Smooth muscle cell (in vitro differentiated cells): ENCODE data around the gene DMAC2. TPM values are rescaled to one million over a fixed set of nuclear protein-coding genes. Genes with fewer than 3 reads are reported as not detected.

Source experiments
- DNase-seq: peaks from one replicate; lab custom pipeline; 2025; ENCODE audit not compliant: unreplicated experiment; lab: John Stamatoyannopoulos, UW
- H2AFZ ChIP-seq: fragments of 200-600 bp; sonication (generic); 2 replicates; pipeline ENCODE4 v1.6.0; 2016; ENCODE audit warnings: antibody characterized with exemption, low read depth, mild to moderate bottlenecking
- H3F3A ChIP-seq: fragments of 200-600 bp; sonication (generic); 2 replicates; pipeline ENCODE4 v1.6.0; 2017; ENCODE audit warnings: antibody characterized with exemption, low read depth
- H3K27ac ChIP-seq: fragments of 200-600 bp; sonication (generic); 2 replicates; pipeline ENCODE4 v1.5.1; 2016; ENCODE audit warnings: low read depth, mild to moderate bottlenecking
- H3K27me3 ChIP-seq: fragments of 200-600 bp; sonication (generic); 2 replicates; pipeline ENCODE4 v1.6.1; 2016; ENCODE audit warnings: low read depth, mild to moderate bottlenecking
- H3K36me3 ChIP-seq: fragments of 200-600 bp; sonication (generic); 2 replicates; pipeline ENCODE4 v1.5.1; 2016; ENCODE audit warnings: low read depth
- H3K4me1 ChIP-seq: fragments of 200-600 bp; sonication (generic); 2 replicates; pipeline ENCODE4 v1.5.1; 2016; ENCODE audit warnings: low read depth
- H3K4me2 ChIP-seq: fragments of 200-600 bp; sonication (generic); 2 replicates; pipeline ENCODE4 v1.6.0; 2016; ENCODE audit warnings: mild to moderate bottlenecking
- H3K4me3 ChIP-seq: fragments of 200-600 bp; sonication (generic); 2 replicates; pipeline ENCODE4 v1.5.1; 2016; ENCODE audit warnings: mild to moderate bottlenecking
- H3K79me2 ChIP-seq: fragments of 200-600 bp; sonication (generic); 2 replicates; pipeline ENCODE4 v1.6.0; 2016; ENCODE audit warnings: low read depth, mild to moderate bottlenecking
- H3K9ac ChIP-seq: fragments of 200-600 bp; sonication (generic); 2 replicates; pipeline ENCODE4 v1.6.0; 2016; ENCODE audit warnings: low read depth
- H3K9me3 ChIP-seq: fragments of 200-600 bp; sonication (generic); replicated peaks from 2 replicates; pipeline ENCODE4 v1.5.1; 2016; ENCODE audit warnings: low read depth
- H4K20me1 ChIP-seq: fragments of 200-600 bp; sonication (generic); 2 replicates; pipeline ENCODE4 v1.6.0; 2016; ENCODE audit warnings: low read depth
- WGBS: methylation state at CpG from one replicate; pipeline ENCODE4 v1.1.7; 2016; ENCODE audit warnings: low lambda C conversion rate; 5-methylcytosine and 5-hydroxymethylcytosine counted together
- polyA plus RNA-seq: library from polyadenylated mRNA; unstranded; fragments of >200 nt; fragmentation: Nextera tagmentation; extraction: Ambion mirVana; gene quantifications from 2 replicates; pipeline ENCODE4 v1.2.1, GENCODE V29; 2016
- total RNA-seq: library from RNA; depleted of rRNA; stranded (reverse); fragments of >200 nt; gene quantifications from 2 replicates; pipeline ENCODE4 v1.2.3, GENCODE V29; 2014
- TF ChIP-seq, protein P1 (sequence below): fragments of 200-600 bp; sonication (generic); IDR thresholded peaks from 2 replicates; pipeline ENCODE4 v1.5.1; 2017; ENCODE audit warnings: borderline replicate concordance, mild to moderate bottlenecking, antibody characterized with exemption; ENCODE audit not compliant: insufficient read depth, poor library complexity, severe bottlenecking

Gene DMAC2
- total and polyA plus RNA-seq, 2 experiments from 2014 or later: 48.3 to 69.2 TPM

DNA sequence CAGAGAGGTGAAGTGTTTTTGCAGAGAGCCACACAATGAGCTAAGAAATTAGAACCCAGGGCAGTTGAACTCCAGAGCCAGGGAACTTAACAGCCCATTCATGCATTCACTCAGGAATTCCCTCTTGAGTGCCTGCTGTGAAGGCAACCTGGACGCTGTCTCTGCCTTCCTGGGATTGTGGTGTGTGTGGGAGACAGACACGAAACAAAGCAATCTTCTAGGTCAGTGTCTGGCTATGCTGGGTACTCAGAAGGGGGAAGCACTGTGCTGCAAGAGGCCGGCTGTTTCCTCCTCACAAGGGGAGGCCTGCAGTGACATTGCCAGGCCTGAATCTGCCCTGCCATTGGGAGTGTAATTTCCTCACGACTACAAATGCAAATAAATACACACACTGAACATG, 32.4 kb downstream of the DMAC2 start:
- DNase-seq: no peak
- Histone ChIP-seq H3K27me3 (no peaks in the 10 kb centered on the region), H3K4me1 (no peaks in the 10 kb centered on the region), H3K36me3 (no peaks in the 10 kb centered on the region), H3F3A (no peaks in the 10 kb centered on the region), H2AFZ (no peak overlapping the region), H3K4me3 (no peak overlapping the region), H3K4me2 (no peak overlapping the region), H3K9ac (no peak overlapping the region), H3K9me3 (no peaks in the 10 kb centered on the region), H4K20me1 (peaks cover 16% of the 10 kb centered on the region), H3K27ac (peak overlapping the region; percentile 62), H3K79me2 (no peaks in the 10 kb centered on the region)
- 22% methylated on average over 4 of the region's 4 CpGs for WGBS
- TF ChIP-seq, protein P1, sequence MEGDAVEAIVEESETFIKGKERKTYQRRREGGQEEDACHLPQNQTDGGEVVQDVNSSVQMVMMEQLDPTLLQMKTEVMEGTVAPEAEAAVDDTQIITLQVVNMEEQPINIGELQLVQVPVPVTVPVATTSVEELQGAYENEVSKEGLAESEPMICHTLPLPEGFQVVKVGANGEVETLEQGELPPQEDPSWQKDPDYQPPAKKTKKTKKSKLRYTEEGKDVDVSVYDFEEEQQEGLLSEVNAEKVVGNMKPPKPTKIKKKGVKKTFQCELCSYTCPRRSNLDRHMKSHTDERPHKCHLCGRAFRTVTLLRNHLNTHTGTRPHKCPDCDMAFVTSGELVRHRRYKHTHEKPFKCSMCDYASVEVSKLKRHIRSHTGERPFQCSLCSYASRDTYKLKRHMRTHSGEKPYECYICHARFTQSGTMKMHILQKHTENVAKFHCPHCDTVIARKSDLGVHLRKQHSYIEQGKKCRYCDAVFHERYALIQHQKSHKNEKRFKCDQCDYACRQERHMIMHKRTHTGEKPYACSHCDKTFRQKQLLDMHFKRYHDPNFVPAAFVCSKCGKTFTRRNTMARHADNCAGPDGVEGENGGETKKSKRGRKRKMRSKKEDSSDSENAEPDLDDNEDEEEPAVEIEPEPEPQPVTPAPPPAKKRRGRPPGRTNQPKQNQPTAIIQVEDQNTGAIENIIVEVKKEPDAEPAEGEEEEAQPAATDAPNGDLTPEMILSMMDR: no peak

DNA sequence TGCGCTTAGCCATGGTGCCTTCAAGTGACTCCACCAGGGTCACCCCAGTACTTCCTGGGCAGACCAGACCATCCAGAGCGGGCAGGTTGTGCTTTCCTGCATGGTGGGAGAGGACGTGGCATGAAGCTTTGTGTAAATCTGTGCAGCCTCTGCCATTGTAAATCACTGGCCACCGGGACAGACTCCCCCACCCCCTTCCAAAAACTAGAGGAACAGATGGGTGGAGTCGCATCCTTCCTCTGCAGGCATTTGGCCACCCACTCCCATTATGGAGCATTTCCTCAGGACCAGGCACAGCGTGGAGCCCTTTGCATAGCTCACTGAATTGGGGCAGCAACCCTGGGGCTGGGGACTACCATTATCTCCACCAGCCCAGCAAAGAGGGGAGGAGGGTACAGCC, 33.9 kb downstream of the DMAC2 start:
- H2AFZ ChIP-seq: no peak overlapping the region
- WGBS: 91% methylated on average over 6 of the region's 6 CpGs

DNA sequence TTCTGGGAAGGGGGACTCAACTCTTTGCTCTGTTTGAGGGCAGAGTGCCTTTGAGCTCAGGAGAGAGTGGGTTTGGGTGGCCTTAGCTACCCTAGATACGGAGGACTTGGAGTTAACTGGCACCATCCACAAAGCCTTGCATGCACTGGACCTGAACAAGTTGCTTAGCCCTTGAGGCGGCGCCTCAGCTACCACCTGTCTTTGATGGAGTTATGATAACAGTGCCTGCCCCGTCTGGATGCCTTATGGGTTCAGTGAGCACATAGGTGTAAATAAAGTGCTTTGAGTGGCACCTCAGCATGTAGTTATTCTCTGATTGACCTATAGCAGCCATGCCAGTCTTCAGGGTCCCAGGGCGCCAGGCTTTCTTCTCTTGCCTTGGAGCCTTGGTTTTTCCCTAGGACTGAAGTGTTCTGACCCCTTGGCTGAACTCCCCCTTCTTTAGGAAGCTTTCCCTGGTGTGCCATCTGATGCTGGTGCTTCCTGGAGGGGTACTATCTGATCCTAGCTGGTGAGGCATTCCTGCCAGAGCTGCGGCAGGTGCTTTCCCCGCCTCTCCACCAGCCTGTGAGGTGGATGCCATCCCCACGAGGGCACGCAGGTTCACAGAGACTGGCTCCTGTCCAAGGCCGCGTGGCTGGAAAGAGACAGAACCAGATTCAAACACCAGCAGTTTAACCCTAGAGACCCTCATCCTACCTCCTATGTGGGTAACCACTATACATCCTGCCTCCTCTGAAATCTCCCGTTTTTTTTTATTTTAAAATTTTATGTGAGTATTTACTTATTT, 36.3 kb downstream of the DMAC2 start:
- peaks cover 8% of the 10 kb centered on the region for H4K20me1 ChIP-seq
- H3K4me1 ChIP-seq: peaks cover 7% of the 10 kb centered on the region
- DNase-seq: no peak
- H3K4me3 ChIP-seq: no peak overlapping the region
- 96% methylated on average over 12 of the region's 12 CpGs for WGBS
- H3K36me3 ChIP-seq: no peaks in the 10 kb centered on the region
- TF ChIP-seq, protein P1: no peak
- H3F3A ChIP-seq: no peaks in the 10 kb centered on the region
- H3K79me2 ChIP-seq: peaks cover 14% of the 10 kb centered on the region
- no peak overlapping the region for H3K27ac ChIP-seq
- H2AFZ ChIP-seq: no peak overlapping the region
- H3K9me3 ChIP-seq: no peaks in the 10 kb centered on the region
- no peak overlapping the region for H3K9ac ChIP-seq
- H3K4me2 ChIP-seq: no peak overlapping the region
- no peaks in the 10 kb centered on the region for H3K27me3 ChIP-seq

More for the DNA sequence above, 33.9 kb downstream of the DMAC2 start:
- Histone ChIP-seq H3K4me3 (no peak overlapping the region), H3K9ac (no peak overlapping the region), H3K9me3 (no peaks in the 10 kb centered on the region), H3K27me3 (no peaks in the 10 kb centered on the region), H3K36me3 (no peaks in the 10 kb centered on the region), H3K4me1 (no peaks in the 10 kb centered on the region), H3K27ac (no peak overlapping the region), H3K4me2 (no peak overlapping the region), H3K79me2 (no peaks in the 10 kb centered on the region), H3F3A (no peaks in the 10 kb centered on the region), H4K20me1 (peaks cover 16% of the 10 kb centered on the region)
- TF ChIP-seq, protein P1: no peak
- DNase-seq: no peak

DNA sequence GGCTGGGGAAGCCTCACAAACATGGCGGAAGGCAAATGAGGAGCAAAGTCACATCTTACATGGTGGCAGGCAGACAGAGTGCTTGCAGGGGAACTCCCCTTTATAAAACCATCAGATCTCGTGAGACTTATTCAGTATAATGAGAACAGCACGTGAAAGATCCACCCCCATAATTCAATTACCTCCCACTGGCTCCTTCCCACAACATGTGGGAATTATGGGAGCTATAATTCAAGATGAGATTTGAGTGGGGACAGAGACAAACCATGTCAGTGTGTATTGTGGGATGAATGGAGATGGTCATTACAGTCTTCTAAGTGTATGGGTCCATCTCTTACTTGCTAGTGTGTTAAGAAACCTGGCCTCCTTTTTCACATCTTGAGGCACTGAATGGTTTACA, 37.7 kb downstream of the DMAC2 start:
- H3K27me3 ChIP-seq: no peaks in the 10 kb centered on the region
- H2AFZ ChIP-seq: no peak overlapping the region
- no peak overlapping the region for H3K4me2 ChIP-seq
- no peaks in the 10 kb centered on the region for H3F3A ChIP-seq
- no peaks in the 10 kb centered on the region for H3K9me3 ChIP-seq
- H3K27ac ChIP-seq: no peak overlapping the region
- DNase-seq: no peak
- TF ChIP-seq, protein P1: no peak
- peaks cover 9% of the 10 kb centered on the region for H3K4me1 ChIP-seq
- H3K36me3 ChIP-seq: no peaks in the 10 kb centered on the region
- H3K4me3 ChIP-seq: no peak overlapping the region
- H3K79me2 ChIP-seq: peaks cover 21% of the 10 kb centered on the region
- whole genome bisulfite sequencing: 91% methylated on average over 3 of the region's 3 CpGs
- no peak overlapping the region for H3K9ac ChIP-seq
- peaks cover 3% of the 10 kb centered on the region for H4K20me1 ChIP-seq
